Measurements from ENCODE around the gene NIP7.

The NIP7 gene

DNA sequence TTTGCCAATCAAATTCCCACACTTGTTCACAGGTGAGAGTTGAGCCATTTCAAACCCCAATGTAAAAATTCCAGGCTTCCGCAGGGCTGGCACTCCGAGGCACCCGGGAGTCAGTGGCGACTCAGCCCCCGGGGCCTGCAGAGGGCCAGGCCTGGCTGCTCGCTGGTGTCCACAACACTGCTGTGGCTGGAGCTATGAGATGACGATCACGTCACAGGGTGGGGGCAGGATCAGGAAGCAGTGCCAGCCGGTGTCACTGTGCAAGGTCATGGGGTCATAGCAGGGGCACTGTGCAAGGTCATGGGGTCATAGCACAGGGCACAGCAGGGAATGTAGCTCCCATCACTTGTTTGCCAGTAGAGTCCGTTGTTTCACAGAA lies 20.7 kb upstream of the NIP7 start:
- DNase-seq (ENCODE audit: low read depth) = no peak

DNA sequence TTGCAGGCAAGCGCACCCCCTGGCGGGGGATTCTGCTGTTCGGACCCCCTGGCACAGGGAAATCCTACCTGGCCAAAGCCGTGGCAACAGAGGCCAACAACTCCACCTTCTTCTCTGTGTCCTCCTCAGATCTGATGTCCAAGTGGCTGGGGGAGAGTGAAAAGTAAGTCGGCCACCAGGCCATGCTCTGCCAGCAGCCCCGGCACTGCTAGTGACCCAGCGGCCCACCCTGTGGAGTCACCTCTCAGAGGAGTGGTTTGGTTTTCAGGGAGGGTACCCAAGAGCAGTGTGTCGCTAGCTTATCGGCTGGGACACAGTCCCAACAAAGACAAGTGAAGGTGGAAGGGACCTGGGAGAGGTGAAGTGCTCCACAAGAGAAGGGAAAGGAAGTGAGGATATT lies 20.2 kb upstream of the NIP7 start:
- DNase-seq (ENCODE audit: low read depth) = no peak

DNA sequence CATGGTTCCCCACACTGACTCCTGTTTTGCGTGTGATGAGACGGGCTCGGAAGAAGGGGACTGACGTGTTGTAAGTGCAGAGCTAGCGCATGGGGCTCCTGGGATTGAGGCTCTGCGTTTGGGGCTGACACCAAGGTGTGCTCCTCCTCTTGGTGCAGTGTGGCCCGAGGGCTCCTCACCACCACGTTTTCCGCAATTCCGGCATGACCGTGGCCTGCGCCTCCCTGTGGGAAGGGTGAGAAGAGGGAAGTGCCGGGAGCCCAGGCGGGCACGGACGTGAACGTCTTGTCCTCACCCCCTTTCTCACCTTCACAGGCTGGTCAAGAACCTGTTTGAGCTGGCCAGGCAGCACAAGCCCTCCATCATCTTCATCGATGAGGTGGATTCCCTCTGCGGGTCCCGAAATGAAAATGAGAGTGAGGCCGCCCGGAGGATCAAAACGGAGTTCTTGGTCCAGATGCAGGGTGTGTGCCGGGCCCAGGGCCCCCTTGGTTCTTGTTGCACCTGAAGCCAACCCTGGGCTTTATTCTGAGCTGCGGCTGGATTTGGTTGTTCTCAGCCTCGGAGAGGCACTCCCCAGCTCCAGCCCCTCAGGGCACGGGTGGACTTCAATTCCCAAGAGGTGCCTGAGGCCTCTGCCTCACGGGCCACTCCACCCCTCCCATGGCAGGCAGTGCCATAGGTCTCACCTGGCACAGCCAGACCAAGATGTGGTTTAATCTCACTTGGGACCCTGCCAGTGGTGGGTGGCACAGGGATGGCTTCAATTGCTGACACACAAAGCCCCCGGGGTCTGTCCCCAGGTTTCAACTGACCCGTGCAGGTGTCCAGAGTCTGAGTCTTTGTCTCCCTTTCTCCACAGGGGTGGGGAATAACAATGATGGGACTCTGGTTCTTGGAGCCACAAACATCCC lies 19.5 kb upstream of the NIP7 start:
- no peak for DNase-seq (ENCODE audit: low read depth)

DNA sequence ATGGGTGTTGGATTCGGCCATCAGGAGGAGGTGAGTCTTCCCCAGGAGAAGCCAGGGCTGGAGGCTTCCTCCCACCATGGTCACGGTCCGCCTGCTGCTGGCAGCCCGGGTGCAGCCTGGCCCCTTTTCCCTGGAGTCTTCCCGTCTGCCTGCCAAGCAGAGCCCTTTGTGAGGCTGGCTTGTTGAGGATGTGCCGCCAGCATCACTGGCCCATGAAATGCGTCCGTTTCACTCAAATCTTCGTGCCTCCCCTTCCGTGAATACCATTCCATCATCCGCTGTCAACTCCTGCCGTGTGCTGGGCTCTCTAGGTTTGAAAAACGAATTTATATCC lies 18.9 kb upstream of the NIP7 start:
- no peak for DNase-seq (ENCODE audit: low read depth)

DNA sequence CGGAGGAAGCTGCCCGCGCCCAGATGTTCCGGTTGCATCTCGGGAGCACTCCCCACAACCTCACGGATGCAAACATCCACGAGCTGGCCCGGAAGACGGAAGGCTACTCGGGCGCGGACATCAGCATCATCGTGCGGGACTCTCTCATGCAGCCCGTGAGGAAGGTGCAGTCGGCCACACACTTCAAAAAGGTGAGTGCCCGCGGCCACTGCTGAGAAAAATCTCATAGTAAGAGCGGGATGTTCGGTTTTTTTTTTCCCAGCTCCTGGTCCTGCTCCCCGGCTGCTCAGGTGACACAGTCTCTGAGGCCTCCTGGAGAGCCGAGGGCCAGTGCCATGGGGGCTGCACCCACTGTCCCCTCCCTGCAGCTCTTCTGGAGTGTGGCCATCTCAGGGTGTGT lies 18.5 kb upstream of the NIP7 start:
- DNase-seq (ENCODE audit: low read depth) = no peak

DNA sequence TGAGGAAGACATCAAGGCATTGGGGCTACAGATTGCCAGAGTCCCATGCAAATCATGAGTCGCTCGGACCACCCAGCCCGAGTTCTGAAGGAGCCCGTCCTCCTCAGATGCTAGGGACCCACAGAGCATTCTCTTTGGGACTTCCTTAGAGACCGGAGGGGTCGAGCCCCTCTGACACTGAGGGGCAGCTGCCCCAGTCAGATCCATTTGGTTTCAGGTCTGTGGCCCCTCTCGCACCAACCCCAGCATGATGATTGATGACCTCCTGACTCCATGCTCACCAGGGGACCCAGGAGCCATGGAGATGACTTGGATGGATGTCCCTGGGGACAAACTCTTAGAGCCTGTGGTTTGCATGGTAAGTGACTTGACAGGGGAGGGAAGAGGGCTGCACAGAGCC lies 17.2 kb upstream of the NIP7 start:
- DNase-seq (ENCODE audit: low read depth) = no peak

DNA sequence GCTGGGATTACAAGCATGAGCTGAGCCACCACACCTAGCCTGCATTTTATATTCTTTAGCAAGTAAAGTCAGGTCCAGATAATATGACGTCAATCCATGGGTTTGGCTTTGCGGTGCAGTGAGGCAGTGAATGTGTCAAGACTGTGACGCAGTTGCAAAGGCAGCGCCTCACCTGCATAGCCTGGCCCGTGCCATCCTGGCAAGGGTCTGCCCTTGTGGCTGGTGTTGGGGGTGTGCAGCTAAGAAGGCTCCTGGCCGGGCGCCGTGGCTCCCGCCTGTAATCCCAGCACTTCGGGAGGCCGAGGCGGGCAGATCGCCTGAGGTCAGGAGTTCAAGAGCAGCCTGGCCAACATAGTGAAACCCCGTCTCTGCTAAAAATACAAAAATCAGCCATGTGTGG lies 16.2 kb upstream of the NIP7 start:
- DNase-seq (ENCODE audit: low read depth) = no peak

DNA sequence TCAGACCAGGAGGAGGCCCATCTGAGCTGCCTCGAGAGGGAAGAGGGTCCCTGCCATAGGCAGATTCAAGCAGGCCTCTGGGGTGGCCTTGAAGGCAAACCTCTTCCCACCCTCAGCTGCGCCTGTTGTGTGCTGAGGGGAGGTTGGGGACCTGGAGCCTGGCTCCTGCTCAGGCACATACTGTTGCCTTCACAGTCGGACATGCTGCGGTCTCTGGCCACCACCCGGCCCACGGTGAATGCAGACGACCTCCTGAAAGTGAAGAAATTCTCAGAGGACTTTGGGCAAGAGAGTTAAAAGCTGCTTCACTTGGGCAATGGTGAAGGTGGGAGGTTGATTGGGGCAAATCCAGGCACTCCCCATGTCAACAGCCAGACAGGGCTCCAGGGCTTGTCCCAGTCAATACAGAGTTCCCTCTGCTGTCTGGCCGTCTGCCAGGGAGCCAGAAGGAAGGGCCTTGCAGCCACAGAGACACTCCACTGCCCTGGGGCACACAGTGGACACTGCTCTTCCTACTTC lies 15.5 kb upstream of the NIP7 start:
- DNase-seq (ENCODE audit: low read depth) = no peak

DNA sequence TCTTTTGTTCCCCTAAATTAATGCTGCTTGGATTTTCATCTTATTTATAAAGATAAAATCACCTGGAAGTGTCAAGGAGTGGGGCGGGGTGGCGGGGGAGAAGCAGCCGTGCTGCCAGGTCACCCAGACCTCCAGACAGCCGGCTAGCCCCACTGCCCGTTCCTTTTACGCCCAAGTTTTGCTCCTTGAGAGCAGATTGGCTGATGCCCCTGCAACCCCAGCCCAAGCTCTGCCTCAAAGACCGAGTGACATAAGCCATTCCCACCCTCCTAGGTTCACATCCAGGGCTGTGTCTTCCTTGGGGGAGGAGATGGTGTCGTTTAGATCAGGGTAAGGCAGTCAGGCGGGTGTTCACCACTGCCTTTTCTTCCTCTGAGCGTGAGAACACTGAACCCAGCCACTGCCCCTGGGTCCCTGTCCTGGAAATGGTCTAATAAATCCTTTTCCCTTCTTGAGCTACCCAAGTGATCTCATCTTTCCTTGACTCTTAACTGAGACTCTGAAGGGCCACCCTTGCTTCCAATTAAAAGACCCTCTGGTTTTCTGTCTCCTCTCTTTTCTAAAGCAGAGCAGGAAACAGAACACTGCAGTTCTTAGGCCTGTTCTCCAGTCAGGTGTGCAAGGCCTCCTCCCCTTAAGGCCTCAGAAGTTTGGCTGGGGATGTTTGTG lies 14.9 kb upstream of the NIP7 start:
- DNase-seq (ENCODE audit: low read depth) = no peak

DNA sequence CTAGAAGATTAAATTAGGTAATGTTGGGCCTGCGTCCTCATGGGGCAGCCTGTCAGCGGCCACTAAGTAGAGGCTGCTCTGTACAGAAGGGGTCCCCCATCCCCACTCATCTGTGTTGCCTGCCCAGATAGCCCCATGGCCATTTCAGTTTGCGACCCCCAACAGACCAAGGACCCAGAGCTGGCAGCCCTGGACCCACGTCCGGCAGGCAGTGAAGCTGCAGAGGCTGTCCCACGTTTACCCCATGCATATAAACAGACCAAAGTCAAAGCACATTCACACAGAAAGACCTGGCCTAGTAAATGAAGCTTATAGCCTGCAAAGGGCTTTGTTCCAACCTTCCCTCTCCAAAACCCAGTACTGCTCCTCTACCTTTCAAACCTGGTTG lies 13.8 kb upstream of the NIP7 start:
- no peak for DNase-seq (ENCODE audit: low read depth)

DNA sequence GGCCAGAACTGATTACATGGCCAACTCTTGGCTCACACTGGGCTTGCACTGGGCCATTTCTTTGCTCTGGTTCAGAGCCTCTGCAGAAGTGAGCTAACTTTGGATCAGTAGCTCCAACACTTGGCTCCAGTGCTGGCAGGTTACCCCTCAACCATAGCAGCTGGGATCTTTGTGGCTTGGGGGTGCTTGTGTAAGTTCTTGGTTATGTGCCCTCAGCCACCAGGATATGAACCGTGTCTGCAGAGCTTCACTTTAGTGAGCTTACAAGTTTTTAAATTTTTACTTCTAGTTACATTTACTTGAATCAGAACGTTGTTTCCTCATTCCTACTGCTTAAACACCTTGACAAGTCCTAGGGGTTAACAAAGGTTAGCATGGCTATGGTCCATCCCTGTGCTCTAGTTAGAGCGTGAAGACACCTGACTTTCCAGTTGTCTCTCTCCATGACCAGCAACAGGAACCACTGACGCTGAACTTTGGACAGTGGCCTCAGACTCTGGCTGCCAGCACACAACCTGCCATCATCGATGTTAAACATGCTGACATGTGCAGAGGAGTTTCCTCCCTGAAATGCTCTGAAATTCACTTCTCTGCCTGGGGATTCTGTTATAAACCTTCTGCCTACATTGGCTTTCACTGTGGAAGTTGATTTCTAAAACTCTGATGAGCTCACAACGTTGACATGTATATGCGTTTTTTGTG lies 13.2 kb upstream of the NIP7 start:
- DNase-seq (ENCODE audit: low read depth) = no peak

DNA sequence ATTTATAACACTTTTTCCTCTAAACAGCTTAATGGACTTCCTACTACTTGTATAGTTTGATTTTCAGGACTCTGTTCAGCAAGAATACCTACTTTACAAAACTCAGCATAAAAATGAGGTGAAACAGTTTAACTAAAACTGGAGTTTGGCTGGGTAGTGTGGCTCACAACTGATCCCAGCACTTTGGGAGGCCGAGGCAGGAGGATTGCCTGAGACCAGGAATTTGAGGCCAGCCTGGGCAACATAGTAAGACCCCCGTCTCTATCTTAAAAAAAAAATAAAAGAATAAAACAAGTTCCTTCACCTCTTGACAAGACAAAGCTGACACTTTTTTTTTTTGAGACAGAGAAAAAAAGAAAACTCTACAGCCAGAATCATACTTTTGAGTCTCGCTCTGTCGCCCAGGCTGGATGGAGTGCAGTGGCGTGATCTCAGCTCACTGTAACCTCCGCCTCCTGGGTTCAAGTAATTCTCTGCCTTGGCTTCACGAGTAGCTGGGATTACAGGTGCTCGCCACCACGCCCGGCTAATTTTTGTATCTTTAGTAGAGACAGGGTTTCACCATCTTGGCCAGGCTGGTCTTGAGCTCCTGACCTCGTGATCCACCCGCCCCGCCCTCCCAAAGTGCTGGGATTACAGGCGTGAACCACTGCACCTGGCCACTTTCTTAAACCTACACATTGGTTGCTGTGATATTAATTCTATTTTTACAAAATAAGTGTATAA lies 11.8 kb upstream of the NIP7 start:
- no peak for DNase-seq (ENCODE audit: low read depth)

DNA sequence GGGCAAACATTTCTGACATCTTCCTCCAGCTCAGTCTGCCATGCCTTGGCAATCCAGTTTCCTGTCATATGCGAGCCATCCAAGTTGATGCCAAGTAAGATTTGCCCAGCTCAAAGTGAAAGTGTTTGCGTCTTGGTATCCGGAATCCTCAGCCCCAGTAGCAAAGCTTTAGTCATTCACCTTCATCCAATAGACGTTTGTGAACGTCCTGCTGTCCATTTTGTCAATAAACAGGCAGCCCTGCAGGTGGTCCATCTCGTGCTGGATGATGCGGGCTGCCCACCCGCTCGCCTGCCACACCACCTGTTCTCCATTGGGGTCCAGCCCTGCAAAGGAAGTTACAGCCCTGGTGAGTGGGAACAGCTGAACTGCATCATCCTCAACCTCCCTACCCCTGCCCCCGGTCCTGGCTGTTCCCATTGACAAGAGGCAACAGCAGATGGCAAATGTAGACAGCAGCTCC lies 10.7 kb upstream of the NIP7 start:
- peak; percentile 72 for DNase-seq (ENCODE audit: low read depth)

DNA sequence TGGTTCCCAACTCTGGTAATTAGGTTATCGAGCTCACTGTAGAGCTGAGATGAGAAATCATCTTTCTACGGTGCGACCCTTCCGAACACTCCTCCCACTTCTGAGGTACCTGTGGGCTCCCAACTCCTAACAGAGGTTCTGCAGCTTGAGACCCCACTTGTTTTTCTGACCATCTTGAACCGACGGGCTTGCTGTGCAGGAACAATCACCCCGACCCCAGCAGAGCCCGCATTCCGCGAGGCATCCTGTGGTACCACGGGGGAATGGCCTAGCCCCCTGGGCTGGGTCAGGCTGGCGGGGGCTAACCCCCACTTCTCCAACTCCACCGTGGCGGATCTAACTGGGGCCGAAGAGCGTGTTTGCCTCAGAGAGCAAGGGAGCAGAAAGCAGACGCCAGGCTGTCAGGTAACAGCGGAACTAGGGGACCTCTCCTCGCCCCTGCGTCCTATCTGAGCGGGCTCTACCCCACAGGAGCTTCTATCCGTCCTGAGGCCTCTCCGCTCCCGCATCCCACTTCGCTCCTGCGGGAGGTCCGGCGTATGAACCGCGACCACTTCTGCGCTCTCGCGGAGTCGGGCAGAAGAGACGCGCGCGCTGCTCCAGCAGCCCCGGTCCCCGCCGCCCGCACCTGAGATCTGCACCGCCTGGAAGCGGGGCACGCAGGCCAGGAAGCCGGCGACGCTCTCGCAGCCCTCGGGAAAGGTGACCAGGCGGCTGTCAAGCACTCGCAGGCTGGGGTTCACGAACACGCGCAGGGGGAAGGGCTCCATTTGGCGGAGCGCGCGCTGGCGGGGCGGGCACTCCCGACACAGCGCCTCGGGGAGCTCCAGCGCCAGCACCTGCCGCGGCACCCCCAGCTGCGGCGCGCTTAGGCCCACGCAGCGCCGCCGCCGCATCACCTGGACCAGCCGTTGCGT lies 9.9 kb upstream of the NIP7 start:
- DNase-seq (ENCODE audit: low read depth) = no peak

DNA sequence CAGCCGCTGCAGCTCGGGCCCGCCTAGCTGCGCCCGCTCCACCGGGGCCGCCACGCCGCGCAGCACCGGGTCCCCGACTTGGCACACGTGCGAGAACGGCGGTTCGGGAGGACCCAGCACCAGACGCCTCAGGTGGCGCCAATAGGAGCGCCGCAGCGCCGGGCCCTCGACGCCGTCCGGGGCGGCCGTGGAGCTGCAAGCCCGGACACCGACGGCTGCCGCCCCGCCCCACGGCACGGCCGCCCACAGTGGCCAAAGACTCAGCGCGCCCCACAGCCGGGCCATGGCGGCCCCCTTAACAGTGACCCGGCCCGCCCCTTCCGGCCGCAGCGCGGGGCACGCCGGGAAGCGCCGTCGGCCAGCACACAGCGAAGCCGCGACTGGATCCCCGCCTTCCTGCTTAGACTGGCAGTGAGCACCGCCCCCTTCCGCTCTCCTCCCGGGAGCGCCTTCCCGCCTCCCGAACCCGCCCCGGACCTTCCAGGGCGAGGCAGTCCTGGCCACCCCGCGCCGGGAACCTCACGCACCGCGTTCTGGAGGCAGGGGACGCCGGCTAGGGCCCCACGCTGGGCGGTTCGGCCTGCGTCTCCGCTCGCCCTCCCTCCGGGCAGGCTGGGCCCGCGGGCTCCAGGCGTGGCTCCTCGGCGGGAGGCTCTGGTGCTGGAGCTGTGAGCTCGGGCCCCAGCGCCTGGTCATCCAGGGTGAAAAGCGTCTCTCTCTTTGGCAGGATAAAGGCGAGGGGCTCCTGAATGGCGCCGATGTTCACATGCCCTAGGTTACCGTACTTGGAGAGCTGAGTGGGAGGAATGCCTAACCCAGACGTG lies 9.1 kb upstream of the NIP7 start, which contains the start of gene PDF:
PDF (minus strand) TSS at position 303 of the 824 bp plus-strand sequence; CDS start at position 285, 18 bp downstream.
- DNase-seq (ENCODE audit: low read depth) = peak; percentile 92

DNA sequence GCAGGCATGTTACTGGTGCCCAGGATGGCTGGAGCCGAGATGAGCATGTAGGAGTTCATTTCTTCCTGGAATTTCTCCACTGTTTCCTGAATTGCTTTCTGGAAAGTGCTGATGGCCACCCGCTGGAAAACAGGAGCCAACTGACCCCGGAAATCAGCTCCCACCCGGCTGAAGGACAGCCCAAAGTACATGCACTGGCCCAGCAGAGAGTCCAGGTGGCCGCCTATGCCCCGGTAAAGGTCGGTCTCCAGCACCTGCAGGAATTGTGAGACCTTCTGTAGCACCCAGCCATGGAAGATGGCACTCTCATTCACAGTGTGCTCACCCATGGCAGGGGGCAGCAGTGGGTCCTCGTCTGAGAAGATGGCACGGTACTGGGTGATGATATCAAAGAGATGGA lies 4.9 kb upstream of the NIP7 start:
- DNase-seq (ENCODE audit: low read depth) = no peak

DNA sequence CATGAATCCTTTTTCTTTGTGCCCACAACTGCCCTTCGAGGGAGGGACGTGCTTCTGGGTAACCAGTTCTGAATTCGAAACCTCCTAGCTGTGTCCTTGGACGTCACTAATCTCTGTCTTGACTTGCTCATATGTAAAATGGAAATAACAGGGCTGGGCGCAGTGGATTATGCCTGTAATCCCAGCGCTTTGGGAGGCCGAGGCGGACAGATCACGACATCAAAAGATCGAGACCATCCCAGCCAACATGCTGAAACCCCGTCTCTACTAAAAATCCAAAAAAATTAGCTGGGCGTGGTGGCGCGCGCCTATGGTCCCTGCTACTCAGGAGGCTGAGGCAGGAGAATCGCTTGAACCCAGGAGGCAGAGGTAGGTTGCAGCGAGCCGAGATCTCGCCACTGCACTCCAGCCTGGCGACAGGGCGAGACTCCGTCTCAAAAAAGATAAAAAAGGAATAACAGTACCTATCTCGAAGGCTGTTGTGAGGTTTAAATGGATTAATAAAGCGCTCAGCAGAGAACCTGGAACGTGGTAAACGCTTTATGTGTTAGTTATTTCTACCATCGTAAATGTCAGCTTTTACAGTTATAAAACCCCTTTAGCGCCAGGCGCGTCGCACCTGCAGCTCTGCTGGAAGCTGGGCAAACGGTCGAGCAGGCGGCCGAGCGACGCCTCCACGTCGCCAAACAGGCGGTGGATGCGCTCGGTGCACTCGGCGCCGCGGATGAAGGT lies 849 bp upstream of the NIP7 start:
- DNase-seq (ENCODE audit: low read depth) = no peak

DNA sequence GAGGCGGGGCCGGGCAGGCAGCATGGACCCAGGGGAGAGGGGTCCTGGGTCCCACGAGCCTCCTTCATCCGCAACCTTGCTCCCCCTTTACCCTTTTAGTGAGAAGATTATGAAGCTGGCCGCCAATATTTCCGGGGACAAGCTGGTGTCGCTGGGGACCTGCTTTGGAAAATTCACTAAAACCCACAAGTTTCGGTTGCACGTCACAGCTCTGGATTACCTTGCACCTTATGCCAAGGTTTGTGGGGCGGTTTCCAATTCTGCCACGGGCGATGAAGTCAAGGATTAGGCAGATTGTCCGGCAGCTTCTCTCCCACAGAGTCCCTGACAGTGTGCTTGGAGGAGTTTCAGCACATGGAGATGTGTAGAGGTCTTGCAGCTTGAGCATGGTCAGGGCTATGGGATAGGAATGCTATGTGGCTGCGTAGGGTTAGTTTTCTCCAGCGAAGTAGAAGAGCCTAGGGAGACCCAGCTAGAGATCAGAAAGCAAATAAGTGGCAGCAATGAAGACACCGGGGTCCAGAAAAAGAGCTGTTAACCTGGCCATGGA lies 598 bp downstream of the NIP7 start:
- DNase-seq (ENCODE audit: low read depth) = no peak

DNA sequence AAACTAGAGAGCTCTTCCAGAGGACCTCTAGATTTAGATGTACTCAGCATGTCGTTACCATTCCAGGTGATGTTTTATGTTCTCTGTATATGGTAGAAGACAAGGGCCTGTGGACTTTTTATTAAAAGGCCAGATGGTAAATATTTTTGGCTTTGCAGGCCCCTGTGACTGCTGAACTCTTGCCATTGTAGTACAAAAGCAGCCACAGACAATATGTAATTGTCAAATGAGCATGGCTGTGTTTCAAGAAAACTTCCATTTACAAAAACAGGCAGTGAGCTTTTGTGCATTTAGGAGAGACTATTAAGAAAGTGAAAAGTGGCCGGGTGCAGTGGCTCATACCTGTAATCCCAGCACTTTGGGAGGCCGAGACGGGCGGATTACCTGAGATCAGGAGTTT lies 4.6 kb downstream of the NIP7 start:
- DNase-seq (ENCODE audit: low read depth) = no peak
